Lung (tissue), 12 donors: Measurements from ENCODE around the gene CEP85. TPM values are rescaled to one million over a fixed set of nuclear protein-coding genes. Genes with fewer than 3 reads are reported as not detected.

Experiments
- ATAC-seq: fragments of 200-7000 bp; cut with Tn5 transposase; one replicate; pipeline ENCODE4 v1.9.1; 2020; ENCODE audit warnings: moderate number of reproducible peaks; ENCODE audit not compliant: insufficient read depth, low FRiP score
- DNase-seq, 3 donors: peaks; one replicate each; pipeline ENCODE4 v3.0.0-alpha.2; 2013 to 2017
- H3K27ac ChIP-seq, 2 donors: one replicate each; pipeline ENCODE4 v1.5.1; 2013; ENCODE audit warnings: mild to moderate bottlenecking in 2 of 2, moderate library complexity in 2 of 2, control low read depth in 1 of 2, inconsistent platforms in 1 of 2, low read depth in 1 of 2, low read length in 1 of 2
- H3K27me3 ChIP-seq, 3 donors: one replicate each; pipeline ENCODE4 v1.5.1; 2013; ENCODE audit warnings: low read length in 2 of 3; ENCODE audit not compliant: control insufficient read depth in 3 of 3, insufficient read depth in 3 of 3
- H3K36me3 ChIP-seq, 4 donors: one replicate each; pipeline ENCODE4 v1.5.1; 2013; ENCODE audit warnings: low read length in 4 of 4, mild to moderate bottlenecking in 1 of 4, moderate library complexity in 1 of 4; ENCODE audit not compliant: control insufficient read depth in 4 of 4, insufficient read depth in 4 of 4
- H3K4me1 ChIP-seq, 5 donors: one replicate each; pipeline ENCODE4 v1.5.1; 2013; ENCODE audit warnings: low read length in 5 of 5, mild to moderate bottlenecking in 2 of 5, moderate library complexity in 1 of 5; ENCODE audit not compliant: control insufficient read depth in 5 of 5, insufficient read depth in 5 of 5
- H3K4me3 ChIP-seq: one replicate; pipeline ENCODE4 v1.5.1; 2013; ENCODE audit warnings: mild to moderate bottlenecking, control low read depth, moderate library complexity
- H3K9ac ChIP-seq, 2 donors: one replicate each; pipeline ENCODE4 v1.5.1; 2013; ENCODE audit warnings: low read length in 2 of 2, control low read depth in 1 of 2; ENCODE audit not compliant: insufficient read depth in 1 of 2
- H3K9me3 ChIP-seq, 4 donors: one replicate each; pipeline ENCODE4 v1.5.1; 2013; ENCODE audit warnings: low read length in 3 of 4, mild to moderate bottlenecking in 1 of 4, moderate library complexity in 1 of 4; ENCODE audit not compliant: control insufficient read depth in 4 of 4, insufficient read depth in 3 of 4
- CTCF ChIP-seq: IDR thresholded peaks from 2 replicates; pipeline ENCODE4 v1.5.1; 2012; ENCODE audit warnings: mild to moderate bottlenecking; ENCODE audit errors: control extremely low read depth, extremely low read depth
- WGBS, 2 donors: extraction: QIAGEN DNeasy Blood & Tissue Kit; methylation state at CpG; one replicate each; pipeline ENCODE4 v1.1.7; 2013; 5-methylcytosine and 5-hydroxymethylcytosine counted together
- polyA plus RNA-seq, 2 donors: library from polyadenylated mRNA; stranded (reverse); fragments of 200-250 nt; gene quantifications; one replicate each; pipeline ENCODE4 v1.2.1, GENCODE V29; 2013
- total RNA-seq, 2 donors: library from RNA; depleted of rRNA in 1 of 2; stranded (reverse); fragments of >200 nt in 1 of 2; gene quantifications; one replicate each; pipeline ENCODE4 v1.2.1, GENCODE V29; 2014 to 2021
- donor health status: control.
- donor health status: control.
- donor health status: Bipolar disorder and iron deficiency.
- donor health status: healthy.
- donor health status: DM: yes; HTN: yes; CAD: no.

Gene CEP85
- total and polyA plus RNA-seq, 4 donors: 5.4 to 10.8 (median 7.8) TPM

- peaks cover 8 to 36% (median 16%) of the 10 kb centered on the region in 5 donors for H3K4me1 ChIP-seq
- WGBS, 2 donors: 82 to 85% methylated on average over 12 of the region's 12 CpGs
- TF ChIP-seq CTCF: no peak
- H3K27me3 ChIP-seq: no peaks in the 10 kb centered on the region
- no peak overlapping the region for H3K9ac ChIP-seq
- H3K27ac ChIP-seq: peak overlapping the region; percentile 50 to 79
- H3K36me3 ChIP-seq: peaks cover 0 to 20% (median 4%) of the 10 kb centered on the region in 4 donors
- no peaks in the 10 kb centered on the region for H3K9me3 ChIP-seq
- DNase-seq (no peak), ATAC-seq (no peak)
- H3K4me3 ChIP-seq: no peak overlapping the region
These were observed 50.0 kb downstream of the CEP85 start for GRCh38 chr1:26283871-26284596.

DNA sequence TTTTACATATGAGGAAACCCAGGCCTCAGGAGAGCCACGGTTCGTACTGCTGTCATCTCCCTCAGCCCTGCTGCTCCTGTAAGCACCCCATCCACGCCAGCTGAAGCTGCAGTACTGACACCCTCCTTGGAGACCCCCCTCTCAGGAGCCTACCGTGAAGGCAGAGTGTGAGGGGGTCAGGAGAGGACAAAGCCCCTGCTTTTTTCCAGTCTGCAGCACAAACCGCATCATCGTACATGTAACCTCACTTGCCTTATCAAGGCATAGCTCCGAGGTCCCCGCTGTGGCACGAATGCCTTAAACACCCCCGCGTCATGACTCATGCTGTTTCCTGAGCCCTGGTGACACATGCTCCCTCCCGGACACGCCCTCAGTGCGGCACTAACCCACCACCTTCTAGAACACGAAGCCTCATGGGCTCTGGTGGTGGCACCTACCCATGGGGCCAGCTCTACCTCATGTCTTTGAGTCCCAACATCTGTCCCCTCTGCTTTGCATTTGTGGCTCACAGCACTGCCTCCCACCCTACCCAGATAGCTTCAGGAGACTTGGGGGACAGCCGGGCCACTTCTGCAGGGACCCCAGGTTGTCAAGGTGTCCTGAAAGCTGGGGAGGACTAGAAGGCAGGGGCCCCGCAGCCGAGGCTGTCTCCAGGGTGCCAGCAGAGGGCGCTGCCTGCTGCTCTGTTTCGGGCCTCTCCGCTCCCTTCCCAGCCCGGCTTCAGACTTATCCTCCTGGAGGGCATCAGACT is 50.8 kb downstream of the CEP85 start:
- peaks cover 4 to 32% (median 14%) of the 10 kb centered on the region in 5 donors for H3K4me1 ChIP-seq
- peak; percentile 10 for ATAC-seq
- TF ChIP-seq CTCF: peak; percentile 26
- H3K4me3 ChIP-seq: no peak overlapping the region
- no peak overlapping the region for H3K9ac ChIP-seq
- no peak for DNase-seq
- H3K27ac ChIP-seq: peak overlapping the region; percentile 50 to 79
- 27 to 40% methylated on average over 22 of the region's 22 CpGs for WGBS, 2 donors
- no peaks in the 10 kb centered on the region for H3K9me3 ChIP-seq
- H3K27me3 ChIP-seq: no peaks in the 10 kb centered on the region
- peaks cover 0 to 20% (median 4%) of the 10 kb centered on the region in 4 donors for H3K36me3 ChIP-seq

DNA sequence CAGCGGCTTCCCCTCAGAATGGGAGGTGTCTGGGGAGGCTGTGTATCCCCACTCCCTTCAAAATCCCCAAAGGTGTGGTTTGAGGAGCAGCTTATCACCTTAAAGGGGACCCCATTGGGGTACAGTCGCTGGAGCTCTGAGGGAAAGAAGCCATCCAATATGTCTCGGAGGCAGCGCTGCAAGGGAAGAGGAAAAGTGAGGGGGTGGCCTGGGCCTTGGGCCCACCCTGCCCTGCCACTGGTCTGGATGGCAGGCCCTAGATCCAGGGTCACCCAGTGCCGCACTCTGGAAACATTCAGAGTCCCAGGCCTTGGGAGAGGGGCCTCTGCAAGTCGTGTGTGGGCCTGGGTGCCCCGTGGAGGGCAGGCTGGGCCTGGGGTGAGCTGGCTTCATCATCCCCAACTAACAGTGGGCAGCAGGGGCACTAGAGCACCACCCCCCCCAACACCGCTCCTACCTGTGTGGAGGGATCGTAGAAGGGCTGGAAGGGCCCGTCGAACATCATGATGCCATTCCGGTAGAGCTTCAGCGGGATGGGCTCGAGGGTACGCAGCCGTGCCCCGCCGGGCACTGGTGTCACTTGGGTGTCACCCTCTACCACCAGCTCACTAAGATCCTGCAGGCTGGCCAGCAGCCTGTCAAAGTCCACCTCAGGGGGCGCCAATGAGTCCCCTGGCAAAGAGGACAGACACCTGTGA is 51.5 kb downstream of the CEP85 start:
- no peak for ATAC-seq
- Histone ChIP-seq H3K27ac (peak overlapping the region; percentile 25 to 37), H3K9me3 (no peaks in the 10 kb centered on the region), H3K4me1 (peaks cover 4 to 32% (median 12%) of the 10 kb centered on the region in 5 donors), H3K27me3 (no peaks in the 10 kb centered on the region), H3K36me3 (peaks cover 0 to 20% (median 4%) of the 10 kb centered on the region in 4 donors), H3K9ac (no peak overlapping the region), H3K4me3 (no peak overlapping the region)
- TF ChIP-seq CTCF: no peak
- WGBS, 2 donors: 87 to 88% methylated on average over 18 to 19 of the region's 19 CpGs
- DNase-seq: no peak
